CD4-positive, alpha-beta T cell treated with Interleukin-15 for 1 hour (primary cell): Measurements from ENCODE around the gene AKAP13.

Experiments used
- DNase-seq: peaks from one replicate; pipeline ENCODE4 v3.0.0-alpha.2; 2020

Gene AKAP13

DNA sequence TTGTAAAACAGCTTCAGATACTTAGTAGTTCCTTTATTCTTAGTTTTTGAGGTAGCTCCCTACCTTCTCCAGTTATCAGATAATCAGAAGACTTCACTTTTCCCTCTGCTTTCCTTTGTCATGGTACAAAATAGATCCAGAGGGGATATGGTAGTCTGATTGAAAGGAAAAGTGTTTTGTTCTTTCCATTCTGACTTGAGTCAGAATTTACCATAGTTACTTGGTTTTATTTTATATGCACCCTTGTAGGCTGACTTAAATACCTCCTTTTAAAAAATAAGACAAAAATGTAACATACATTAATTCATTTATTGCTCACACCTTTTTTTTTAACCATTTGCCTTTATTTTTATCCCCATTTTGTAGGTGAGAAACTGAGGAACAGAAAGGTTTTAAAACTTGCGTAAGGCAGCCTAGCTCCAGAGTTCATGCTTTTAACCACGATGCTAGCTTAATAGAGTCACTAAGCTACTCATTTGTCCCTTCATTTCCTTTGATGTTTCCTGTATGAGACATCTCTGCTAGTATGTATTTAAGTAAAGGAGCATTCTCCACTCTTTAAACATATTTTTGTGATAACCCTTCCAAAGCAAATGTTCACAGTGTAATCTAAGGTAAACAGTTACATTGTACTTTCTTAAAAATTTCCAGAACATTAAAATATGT is 226.9 kb downstream of the AKAP13 start:
- no peak for DNase-seq

DNA sequence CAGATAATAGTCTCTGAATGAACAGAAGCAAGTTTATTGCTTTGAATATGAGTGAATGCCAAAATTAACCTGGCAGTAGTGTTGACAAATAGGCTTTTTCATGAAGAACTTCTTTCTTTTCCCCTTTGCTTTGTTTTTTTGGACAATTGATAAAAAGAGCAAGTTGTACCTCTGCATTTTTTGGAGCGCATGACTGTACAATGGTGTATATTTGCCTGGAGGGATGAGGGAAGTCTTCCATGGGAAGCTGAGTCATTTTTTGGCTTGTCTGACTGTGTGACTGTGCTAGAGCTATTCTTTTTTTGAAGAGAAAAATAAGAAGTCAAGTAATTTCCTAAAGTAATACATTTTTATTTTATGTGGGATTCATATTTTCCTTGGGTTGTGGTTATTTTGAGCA is 227.4 kb downstream of the AKAP13 start:
- DNase-seq: no peak

DNA sequence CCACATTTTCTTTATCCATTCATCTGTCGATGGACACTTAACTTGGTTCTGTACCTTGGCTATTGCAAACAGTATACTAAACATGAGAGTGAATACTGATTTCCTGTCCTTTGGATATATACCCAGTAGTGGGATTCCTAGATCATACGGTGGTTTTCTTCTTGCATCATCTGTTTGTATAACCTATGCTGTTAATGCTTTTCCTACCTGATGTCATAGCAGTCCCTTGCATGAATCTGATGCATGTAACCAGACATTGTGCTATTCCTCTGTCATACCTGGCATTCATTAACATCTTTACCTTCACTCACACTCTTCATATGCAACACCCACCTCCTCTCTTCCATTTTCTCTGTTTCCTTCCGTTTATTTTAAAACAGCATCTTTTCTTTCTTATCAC is 229.1 kb downstream of the AKAP13 start:
- no peak for DNase-seq

DNA sequence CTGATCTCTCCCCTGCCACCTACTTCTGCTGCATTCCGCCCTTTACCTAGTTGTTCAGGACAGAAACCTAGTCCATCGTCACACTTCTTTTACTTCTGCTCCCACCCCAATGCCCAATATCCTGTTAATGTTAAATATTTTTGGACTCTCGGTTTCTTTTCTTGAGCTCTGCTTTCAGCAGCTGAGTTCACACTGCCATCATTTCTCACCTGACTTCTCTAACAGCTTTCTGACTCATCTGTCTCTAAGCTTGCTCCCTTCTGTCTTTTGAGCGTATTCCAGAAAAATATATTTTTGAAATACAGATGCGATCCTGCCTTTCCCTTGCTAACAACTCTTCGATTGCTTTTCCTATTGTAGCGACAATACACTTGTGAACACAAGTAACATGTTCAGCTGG is 231.0 kb downstream of the AKAP13 start:
- no peak for DNase-seq

DNA sequence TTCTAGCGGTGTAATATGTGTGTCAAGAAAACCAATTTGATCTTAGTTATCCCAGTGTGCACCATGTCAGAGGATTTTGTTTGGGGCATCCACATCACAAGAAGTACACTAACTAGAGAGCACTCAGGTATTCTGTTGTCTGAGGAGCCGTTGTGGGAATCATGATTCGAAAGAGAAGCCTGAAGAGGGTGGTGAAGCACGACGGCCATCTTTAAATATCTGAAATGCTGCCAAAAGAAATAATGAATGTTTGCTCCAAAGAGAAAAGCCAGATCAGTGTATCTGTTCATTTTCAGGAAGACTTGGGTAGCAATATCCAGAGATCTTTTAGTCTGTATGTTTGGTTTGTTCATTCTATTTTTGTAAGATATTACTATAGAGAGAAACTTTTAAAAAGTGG is 233.7 kb downstream of the AKAP13 start:
- DNase-seq: no peak

DNA sequence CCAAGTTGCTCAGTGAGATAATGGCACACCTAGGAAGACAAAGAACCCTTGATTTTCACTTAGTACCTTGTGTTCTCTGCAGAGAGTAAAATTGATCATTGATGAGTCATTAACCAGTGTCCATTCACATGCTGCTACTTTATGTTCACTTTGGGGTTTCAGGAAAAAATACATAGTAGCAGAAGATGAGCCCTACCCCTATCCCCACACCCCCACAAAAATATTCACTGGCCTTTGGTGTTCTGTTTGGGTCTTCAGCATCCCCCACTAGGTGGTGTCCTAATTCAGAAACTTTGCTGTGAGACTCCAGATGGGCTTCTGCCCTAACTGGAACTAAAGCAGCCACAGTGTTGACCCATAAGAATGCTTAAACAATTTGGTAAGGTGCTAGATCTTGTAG is 235.5 kb downstream of the AKAP13 start:
- DNase-seq: peak; percentile 34

DNA sequence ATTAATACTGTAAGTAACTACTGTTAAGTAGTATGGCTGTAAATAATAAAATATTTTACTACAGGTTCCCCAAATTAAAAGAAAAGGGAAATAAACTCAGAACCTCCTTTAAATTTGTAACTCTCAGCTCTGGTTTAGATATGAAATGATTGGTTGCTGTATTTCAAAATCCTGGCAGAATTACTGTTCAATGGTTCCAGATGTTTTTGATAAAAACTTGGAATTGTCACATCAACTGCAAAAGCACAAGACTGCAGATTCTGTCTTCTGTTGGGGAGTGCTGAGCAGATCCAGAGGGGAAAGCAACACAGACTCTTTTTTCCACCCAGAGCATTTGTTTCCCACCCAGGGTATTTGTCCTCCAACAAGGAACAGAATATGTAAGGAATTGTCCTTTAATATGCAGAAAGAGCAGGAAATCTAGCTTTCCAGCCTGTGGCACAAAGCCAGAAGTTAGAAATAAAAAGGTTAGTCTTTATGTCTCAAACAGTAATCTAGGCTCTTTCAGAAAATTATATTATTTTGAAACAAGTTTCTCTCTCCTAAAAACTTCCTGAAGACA is 236.2 kb downstream of the AKAP13 start:
- no peak for DNase-seq

DNA sequence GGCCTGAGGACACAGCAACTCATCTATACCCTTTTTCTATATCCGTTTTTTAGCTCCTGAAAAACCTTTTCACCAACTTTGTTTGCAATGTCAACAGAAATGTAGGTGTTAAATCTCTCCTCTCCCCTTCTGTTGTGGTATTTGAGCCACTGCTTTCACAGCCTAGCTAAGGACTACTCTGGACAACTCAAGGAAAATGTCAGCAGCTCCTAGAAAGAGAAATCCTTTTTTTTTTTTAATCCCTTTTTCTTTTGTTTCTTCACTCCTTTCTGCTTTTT is 237.8 kb downstream of the AKAP13 start:
- DNase-seq: no peak

DNA sequence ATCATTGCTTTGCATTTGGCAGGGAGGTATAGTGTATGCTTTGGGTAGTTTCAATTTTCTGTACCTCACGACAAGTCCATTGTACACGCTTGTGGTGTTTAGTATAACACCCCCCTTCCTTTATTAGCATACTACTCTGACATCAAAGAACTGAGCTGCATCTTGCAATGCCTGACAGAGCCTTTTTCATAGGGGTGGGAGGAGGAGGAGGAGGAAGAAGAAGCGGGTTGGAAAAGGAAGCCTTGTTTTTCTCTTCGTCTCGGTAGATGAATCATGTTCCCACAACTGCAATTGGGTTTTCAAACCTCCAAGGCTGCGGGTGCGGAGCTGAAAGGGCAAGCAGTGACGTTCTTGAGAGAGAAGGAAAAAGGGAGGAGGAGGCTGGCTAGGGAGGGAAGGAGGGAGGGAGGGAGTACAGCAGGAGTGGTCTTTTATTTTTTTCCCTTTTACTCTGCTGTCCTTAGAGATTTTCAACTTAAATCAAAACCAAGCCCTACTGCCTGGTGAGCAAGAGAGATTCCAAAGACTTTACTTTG is 238.6 kb downstream of the AKAP13 start:
- DNase-seq: peak; percentile 44

DNA sequence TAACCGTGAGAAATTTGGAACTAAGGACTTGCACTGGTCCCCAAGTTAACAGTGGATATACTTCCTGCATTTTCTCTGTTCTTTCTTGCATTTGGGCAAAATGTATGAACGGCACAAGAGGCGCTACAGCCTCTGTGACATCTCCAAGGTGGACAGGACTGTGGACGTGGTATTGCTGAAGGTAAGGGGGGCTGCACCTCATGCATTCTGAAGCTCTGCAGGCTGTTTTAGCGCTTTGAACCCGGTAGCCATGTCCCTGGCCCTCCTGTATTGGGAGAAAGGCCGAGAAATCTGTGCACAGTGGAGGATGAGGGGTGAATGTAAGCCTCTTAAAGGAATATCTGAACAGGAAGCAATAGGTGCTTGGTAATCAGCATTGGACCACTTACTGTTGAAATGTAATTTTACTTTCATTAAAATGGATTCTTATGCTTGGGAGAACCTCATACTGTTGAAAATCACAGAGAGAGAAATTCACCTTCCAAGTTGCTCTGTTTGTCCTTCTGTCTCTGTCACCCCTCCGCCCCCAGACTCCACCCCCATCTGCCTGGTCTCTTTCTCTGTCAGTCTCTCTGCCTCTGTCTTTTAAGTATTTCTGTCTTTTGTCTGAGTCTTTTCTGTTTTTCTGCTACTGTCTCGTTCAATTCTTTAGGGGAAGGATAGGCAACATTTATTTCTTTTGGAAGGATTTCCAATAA is 239.7 kb downstream of the AKAP13 start:
- DNase-seq: no peak

DNA sequence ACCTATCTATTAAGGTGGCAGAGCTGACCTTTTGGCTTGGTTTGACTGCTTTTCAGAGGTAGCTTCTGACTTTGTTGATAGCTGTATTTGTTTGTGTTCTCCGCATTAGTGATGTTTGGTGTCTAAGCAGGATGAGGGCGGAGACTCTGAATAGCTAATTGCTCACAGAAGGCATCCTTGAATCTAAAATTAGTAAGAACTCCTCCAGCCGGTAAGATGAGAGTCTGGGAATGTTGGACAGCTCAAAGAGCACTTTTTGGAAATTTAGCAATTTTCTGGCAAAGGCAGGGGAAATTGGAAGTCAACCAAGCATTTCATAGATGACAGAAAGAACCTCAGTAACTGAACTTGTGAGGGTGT is 240.3 kb downstream of the AKAP13 start:
- no peak for DNase-seq

DNA sequence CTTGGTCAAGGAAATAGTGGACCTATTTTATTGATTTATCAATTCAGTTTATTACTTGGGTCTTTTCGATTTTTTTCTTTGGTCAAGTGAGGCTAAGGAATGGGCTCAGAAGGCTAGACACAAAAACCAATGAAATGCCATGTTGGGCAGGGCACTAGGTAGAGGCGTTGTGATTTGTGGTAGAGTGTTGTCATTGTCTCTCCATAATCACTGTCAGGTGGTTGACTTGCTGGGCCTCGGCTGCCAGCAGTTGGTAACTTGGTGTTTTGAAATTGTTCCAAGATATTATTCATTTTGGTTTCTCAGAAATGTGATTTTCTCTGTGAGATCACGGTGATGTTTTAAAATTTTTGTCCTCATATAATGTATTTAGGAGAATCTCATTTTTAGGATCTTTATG is 240.7 kb downstream of the AKAP13 start:
- no peak for DNase-seq

DNA sequence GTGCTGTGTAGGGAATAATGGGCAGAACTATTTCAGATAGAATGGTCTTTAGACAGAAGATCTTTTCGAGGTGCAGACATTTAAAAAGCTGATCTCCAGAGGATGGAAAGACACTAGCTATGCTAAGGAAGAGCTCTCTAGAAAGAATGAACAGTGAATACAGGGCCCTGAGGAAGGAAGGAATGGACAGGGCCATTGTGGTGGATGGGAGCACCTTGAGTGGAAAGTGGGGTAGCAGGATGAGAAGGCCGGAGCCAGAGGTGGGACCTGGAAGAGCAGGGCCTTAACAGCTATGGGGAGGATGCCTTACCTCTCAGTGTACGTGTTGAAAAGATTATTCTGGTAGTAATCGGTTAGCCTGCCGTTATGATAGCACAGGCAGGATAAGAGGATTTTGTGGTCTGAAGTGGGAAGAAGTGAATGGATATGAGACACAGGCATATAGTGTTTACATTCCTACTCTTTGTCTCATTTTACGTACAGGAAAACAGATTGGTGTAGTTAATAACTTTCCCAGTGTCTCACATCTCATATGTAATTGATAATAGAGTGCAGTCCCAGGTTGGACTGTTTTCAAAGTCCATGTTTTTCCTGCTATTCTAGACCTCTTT is 241.9 kb downstream of the AKAP13 start:
- DNase-seq: no peak

DNA sequence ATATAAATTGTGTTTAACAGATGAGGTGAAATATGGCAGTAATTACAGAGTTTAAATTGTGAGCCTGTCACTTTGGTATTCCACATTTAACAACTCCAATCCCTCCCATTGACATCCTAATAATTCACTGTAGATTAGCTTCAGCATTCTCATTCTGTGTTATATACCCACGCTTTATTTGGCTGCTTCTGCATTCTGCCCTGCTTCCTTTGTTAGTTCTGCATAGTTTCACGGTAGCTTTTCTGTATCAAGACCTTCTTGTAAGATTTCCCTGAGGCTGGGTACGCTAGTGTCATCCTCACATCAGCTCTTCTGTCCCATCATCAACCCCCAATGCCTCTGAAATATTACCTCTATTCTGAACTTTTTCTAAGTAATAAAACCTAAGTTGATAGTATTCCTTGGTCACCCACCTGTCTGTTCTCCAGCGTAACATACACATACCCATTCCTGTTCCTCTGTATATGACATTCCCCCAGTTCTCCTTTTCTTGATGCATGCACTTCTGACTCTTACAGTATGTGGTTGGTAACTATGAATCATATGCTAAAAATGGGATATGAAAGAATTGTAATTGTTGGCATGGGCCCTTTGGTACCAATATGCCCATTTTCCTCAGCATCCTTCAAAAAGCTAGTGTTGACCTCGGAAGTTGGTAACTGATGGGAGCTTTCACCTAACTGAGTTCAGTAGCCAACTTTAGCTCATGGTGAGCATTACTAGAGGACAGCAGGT is 243.1 kb downstream of the AKAP13 start:
- DNase-seq: no peak

DNA sequence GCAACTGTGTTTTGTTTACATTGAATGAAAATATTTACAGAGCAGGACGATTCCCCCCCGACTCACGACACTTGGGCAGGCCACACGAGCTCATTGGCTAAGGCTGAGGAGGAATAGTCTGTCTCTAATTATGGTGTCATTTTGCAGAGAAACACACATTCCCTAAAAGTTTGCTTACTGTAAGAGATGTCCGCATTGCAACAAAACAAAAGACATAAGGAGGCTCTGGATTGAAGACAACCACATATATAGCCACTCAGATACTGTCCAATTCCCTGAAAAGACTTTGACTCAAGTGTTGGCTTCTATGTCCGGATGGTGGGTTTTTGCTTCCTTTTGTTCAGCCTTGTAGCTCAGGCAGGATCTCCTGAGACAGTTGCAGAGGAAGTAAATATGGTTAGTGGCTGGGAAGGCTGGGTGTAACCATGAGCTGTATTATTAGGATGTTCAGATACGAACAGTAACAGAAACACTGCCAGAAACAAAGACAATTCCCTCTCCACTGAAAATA is 243.9 kb downstream of the AKAP13 start:
- no peak for DNase-seq

DNA sequence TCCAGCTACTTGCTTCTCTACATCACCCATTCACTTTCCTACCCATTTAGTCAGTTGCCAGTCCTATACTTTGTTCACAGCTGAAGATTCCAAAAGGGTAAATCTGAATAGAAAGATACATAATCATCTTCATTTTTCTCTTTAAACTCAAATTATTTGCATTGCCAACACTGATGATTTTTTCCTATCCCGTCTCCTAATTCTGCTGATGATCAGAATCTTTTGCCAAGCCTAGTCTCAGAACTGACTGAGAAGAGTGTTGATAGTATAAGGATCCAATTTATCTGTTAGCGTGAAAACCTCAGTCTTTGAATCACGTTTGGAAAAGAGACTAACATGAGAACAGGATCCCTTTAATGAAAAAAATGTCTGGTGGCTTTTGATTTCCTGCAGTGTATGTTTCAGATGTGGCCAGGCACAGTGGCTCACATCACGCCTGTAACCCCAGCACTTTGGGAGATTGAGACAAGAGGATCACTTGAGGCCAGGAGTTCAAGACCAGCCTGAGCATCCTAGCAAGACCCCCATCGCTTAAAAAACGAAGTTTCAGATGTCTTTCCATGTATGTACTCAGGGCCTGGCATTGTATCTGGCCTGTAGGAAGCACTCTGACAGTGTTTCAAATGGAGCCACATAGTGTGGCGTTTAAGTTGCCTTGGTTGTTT is 244.9 kb downstream of the AKAP13 start:
- DNase-seq: no peak

DNA sequence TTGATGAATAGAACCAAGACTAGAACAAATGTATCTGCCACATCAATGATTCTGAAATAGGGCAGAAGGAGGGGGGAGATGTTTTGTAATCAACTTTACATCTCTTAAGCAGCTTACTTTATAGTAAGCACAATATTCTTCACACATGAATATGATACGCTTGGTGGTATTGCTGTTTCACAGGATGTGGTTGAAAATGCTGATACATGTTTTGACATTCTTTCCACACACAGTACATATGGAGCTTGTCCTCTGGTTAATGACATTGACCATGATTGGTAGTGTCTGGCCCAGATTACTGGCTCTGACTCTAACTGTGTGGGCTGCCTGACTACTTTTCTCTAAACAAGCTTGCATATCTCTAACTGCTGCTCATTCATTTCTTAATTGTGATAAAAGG is 245.5 kb downstream of the AKAP13 start:
- no peak for DNase-seq

DNA sequence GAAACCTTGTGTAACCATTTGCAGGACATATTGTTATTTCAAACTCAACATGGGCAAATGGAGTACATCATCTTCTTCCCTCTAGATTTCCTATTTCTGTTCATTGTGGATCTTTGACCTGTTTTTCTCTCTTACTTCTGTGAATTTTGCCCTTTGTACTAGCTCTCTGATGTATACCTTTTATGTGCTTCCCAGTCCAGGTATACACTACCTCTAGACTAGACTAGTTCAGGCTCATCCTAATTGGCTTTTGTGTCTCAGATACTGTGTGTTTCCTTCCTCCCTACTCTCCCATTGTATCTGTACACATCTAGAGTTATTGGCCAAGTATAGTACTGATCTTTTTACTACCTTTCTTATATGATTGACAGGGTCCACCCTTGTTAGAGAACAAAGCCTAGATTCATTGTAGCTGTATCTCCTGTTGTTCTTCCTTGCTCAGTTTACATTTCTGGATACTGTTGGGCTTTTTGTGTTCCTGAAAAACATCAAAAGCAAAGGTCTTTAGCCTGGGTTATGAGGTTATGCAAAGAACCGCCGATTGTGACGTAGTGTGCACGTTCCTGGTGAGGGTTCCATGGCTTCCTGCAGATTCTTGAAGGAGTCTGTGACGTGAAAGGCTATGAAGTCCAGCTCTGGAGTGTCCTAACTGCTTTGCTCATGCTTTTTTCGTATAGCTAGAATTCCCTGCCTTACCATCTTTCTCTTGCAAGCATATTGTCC is 247.0 kb downstream of the AKAP13 start:
- no peak for DNase-seq

DNA sequence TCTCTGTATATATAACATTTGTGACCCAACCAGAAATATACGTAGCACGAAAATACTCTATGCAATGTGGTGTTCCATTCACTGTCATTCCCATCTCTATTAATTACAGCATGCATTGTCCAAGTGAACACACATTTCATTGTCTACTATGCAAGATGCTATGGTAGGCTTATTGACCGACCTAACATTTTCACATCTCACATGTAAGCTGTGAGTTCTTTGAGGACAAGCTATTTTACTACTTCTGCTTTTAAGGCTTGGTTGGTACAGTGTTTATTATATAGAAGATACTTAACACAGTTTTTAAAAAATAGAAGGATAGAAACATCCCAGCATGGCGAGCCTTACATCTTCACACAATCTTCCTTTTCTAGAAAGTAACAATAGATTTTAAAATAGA is 249.9 kb downstream of the AKAP13 start:
- DNase-seq: no peak

DNA sequence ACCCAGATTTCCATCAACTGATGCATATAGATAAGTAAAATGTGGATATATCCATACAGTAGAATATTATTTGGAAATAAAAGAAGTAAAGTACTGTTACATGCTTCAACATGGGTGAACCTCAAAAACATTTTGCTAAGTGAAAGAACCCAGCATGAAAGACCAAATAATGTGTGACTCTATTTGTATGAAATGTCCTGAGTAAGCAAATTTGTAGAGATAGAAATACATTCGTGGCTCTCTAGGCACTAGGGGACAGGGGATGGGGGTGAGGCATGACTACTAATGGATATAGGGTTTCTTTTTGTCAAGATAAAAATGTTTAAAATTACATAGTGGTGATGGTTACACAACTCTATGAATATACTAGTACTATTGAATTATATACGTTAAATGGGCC is 250.6 kb downstream of the AKAP13 start:
- DNase-seq: no peak

DNA sequence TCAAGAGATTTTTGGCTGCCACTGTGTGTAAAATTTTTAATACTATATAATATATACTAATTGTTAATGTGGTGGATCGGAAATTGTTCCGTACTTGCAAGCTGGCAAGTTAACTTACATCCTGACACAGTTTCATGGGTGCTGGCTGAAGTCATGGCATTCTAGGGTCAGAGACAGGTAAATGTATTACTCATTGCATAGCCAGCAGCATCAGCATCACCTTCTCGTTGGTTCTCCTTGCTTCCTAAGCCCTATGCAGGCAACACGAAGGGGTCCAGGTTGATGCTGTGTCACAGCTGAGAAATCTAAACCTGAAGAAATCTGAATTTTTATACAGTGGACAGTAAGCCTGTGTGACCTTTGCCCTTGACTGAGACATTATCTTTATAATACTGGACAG is 251.6 kb downstream of the AKAP13 start:
- DNase-seq: no peak

DNA sequence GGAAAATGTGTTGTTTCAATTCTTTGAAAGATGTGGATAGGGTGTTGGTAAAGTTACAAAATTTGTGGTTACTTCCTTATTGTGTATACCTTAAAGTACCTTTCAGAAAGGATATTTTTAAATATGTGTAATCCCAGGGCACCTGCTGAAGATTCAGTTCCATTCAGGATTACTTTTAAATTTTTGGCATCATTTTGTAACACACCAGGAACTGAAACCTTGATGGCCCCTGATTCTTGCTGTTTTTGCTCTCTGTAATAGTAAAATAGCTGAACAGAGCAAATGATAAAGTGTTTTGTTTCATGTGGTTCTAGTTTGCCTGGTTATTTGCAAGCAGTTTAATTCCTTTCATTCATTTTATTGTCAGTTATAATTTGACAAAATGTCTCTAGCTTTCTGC is 253.5 kb downstream of the AKAP13 start:
- DNase-seq: no peak
